ENCODE data around the gene TBC1D22A. TPM values are rescaled to one million over a fixed set of nuclear protein-coding genes. Genes with fewer than 3 reads are reported as not detected.

The TBC1D22A gene
- polyA plus RNA-seq, 1 experiment, result 24.2 TPM

DNA sequence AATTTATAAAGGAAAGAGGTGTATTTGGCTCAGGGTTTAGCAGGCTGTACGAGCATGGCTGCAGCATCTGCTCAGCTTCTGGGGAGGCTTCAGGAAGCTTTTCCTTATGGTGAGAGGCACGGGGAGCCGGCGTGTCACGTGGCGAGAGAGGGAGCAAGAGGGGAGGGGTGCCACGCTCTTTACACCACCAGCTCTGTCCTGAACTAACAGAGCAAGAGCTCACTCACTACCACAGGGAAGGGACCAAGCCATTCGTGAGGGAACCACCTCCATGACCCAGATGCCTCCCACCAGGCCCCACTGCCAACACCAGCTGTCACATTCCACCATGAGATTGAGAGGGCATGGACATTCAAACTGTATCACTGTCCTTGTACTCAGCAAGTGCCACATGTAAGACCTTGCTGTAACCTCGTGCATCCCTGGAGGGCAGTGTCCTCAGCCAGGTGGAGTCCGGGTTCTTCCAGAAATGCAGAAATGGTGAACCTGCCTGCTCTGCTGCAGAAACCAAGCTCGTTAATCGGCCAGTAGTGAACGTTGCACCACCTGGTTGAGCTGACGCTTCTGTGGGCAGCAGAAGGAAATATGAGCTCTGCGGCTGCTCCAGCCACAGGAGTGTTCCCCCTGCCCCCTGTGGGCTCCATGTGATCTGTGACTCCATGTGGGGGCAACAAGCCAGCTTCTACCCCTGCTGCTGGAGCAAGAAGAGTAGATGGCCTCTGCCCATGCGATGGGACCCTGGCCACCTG is 368.6 kb downstream of the TBC1D22A start:
- DNase-seq (ENCODE audit: low read depth), result no peak
- POLR2A ChIA-PET, result no interaction called here

DNA sequence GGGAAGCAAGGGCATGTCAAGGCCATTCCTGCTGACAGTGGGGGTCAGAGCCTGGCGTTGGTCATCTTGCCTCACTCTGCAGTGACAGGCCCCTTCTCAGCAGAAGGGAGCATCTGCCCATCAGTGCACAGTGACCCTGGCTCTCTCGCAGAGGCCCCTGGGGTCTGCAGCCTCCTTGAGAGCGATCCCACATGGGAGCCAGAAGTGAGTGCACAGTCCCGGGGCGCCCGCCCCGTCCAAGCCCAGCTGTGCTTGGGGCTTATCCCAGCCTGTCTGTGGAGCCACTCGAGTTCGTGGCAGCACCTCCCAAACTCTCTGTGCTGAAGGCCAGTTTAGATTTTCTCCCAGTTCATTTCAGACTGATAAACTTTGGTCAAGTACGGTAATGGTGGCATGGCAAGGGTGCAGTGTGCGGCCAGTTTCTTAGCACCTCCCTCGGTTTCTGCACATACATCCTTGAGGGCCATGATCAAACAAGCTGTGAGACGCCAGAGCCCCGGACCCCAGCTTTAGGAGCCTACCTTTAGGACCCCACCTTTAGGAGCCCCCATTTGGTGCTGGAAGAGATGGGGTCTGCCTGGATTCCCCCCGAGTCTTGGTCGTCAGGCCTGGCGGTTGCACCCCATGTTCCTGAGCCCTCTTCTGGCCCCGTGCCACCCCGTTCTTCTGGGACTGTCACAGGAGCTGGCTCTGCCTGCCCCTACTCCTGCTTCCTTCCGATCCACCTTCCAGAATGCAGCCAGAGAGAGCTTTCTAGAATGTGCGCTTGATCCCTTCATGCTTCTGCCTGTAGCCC is 369.4 kb downstream of the TBC1D22A start:
- no peaks in the 10 kb centered on the region; the same call in 1 of the 2 replicates for H3K36me3 ChIP-seq (ENCODE audit: control insufficient read depth, insufficient read depth, low read length)
- no peak for TF ChIP-seq CTCF (IDR thresholded peaks at IDR 0.05; ENCODE audit: insufficient read depth, low read depth, low read length)
- H3K27me3 ChIP-seq (ENCODE audit: control insufficient read depth, insufficient read depth, low read length), result no peaks in the 10 kb centered on the region
- no peak overlapping the region for H3K4me3 ChIP-seq (ENCODE audit: low read depth, low read length)
- no peak for DNase-seq (ENCODE audit: low read depth)
- POLR2A ChIA-PET, result no interaction called here
- CTCF ChIA-PET, result interaction anchor here (1.4 kb wide), 1 partner anchor 20 kb away, joined by 3 read pairs; no protein-coding TSS in a partner anchor

More for the DNA sequence above, 368.6 kb downstream of the TBC1D22A start:
- no peak for TF ChIP-seq CTCF (IDR thresholded peaks at IDR 0.05; ENCODE audit: insufficient read depth, low read depth, low read length)
- CTCF ChIA-PET, result interaction anchor here (1.0 to 1.4 kb wide), 2 partner anchors 19 to 332 kb away, joined by 3 to 4 read pairs; no protein-coding TSS in a partner anchor
- no peak overlapping the region for H3K4me3 ChIP-seq (ENCODE audit: low read depth, low read length)
- no peaks in the 10 kb centered on the region; the same call in 1 of the 2 replicates for H3K36me3 ChIP-seq (ENCODE audit: control insufficient read depth, insufficient read depth, low read length)
- no peaks in the 10 kb centered on the region for H3K27me3 ChIP-seq (ENCODE audit: control insufficient read depth, insufficient read depth, low read length)

DNA sequence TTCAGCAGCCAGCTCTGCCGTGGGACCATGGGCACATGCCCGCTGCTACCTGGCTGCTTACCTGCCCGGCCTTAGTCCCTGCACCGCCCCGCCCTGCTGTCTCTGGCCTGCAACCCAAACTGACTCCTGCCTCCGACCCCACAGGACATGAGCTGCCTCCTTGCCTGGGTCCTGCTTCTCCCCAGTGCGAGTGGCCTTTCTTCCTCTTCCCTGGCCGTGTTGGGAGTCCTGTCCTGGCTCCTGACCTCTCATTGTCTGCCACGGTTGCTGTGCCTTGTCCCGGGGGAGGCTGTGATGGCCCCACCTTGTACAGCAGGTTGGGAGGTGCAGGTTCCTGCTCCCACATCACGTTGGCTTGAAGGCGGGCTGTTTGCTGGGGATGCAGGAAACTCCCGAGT is 370.0 kb downstream of the TBC1D22A start:
- CTCF ChIA-PET, result no interaction called here
- no peak for TF ChIP-seq CTCF (IDR thresholded peaks at IDR 0.05; ENCODE audit: insufficient read depth, low read depth, low read length)
- Histone ChIP-seq H3K27me3 (ENCODE audit: control insufficient read depth, insufficient read depth, low read length) (no peaks in the 10 kb centered on the region), H3K36me3 (ENCODE audit: control insufficient read depth, insufficient read depth, low read length) (no peaks in the 10 kb centered on the region; the same call in 1 of the 2 replicates), H3K4me3 (ENCODE audit: low read depth, low read length) (no peak overlapping the region)
- DNase-seq (ENCODE audit: low read depth), result no peak
- POLR2A ChIA-PET, result no interaction called here

DNA sequence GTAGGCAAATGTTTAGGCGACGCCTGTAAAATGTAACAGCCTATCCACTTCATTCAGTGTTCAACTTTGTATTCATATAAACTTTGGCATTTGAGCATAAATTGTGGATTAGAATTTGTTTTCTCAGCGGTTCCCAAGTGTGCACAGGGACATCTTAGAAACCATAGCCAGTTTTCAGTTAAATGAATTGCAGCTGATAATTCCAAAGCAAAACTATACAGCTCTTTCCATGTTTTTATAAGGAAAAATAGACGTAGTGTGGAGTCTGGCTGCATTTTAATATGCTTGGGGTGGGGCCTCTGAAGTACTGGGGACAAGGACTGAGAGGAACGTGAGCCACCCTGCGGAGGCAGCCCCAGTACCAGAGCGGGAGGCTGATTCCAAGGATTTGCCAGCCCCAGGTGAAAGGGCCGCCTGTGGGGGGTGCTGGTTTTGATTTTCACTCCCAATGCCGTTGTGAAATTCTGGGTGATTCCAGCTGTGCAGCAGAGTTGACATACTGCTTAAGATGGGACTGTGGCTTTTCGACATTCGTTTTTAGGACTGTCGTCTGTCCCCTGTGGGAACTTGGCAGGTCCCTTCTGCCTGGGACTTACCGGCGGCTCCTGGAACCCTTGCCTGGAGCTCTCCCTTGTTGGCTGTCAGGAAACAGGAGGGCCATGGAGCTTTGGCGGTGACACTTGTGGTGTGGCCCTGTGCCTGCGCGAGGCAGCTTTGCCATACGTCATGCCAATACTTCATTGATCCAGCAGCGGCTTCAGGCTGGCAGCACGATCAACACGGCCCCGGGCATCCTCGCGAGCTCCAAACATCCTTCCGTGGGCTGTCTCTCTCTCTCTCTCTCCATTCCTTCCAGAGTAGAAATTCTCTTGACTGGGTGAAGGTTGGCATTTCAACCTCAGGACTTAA is 370.9 kb downstream of the TBC1D22A start:
- no peak for DNase-seq (ENCODE audit: low read depth)
- ChIA-PET CTCF (no interaction called here), POLR2A (no interaction called here)
- Histone ChIP-seq H3K36me3 (ENCODE audit: control insufficient read depth, insufficient read depth, low read length) (no peaks in the 10 kb centered on the region; the same call in 1 of the 2 replicates), H3K4me3 (ENCODE audit: low read depth, low read length) (no peak overlapping the region), H3K27me3 (ENCODE audit: control insufficient read depth, insufficient read depth, low read length) (no peaks in the 10 kb centered on the region)
- TF ChIP-seq CTCF (IDR thresholded peaks at IDR 0.05; ENCODE audit: insufficient read depth, low read depth, low read length), result no peak
